MM.1S (cell line): ENCODE results near the gene CEPT1.
A peak's percentile ranks its signal among the peaks of the same experiment; 100 is the strongest.

Experiments used
- DNase-seq: peaks from one replicate; pipeline ENCODE4 v3.0.0-alpha.2; 2015
- H2AFZ ChIP-seq: fragments of 300-600 bp; sonication (generic); 2 replicates; pipeline ENCODE4 v1.6.0; 2016; ENCODE audit warnings: antibody characterized with exemption, low read length
- H3F3A ChIP-seq: fragments of 300-600 bp; sonication (generic); 2 replicates; pipeline ENCODE4 v1.6.1; 2016; ENCODE audit warnings: mild to moderate bottlenecking, antibody characterized with exemption, low read length, moderate library complexity, mixed read lengths; ENCODE audit not compliant: insufficient read depth
- H3K27ac ChIP-seq: fragments of 300-600 bp; sonication (generic); 2 replicates; pipeline ENCODE4 v1.5.1; 2016; ENCODE audit warnings: mild to moderate bottlenecking, low read length
- H3K27me3 ChIP-seq: fragments of 300-600 bp; sonication (generic); replicated peaks from 2 replicates; pipeline ENCODE4 v1.6.0; 2016; ENCODE audit warnings: low read length; ENCODE audit not compliant: insufficient read depth
- H3K36me3 ChIP-seq: fragments of 300-600 bp; sonication (generic); replicated peaks from 2 replicates; pipeline ENCODE4 v1.6.1; 2016; ENCODE audit warnings: mild to moderate bottlenecking, low read length, mixed read lengths; ENCODE audit not compliant: insufficient read depth
- H3K4me1 ChIP-seq: fragments of 300-600 bp; sonication (generic); 2 replicates; pipeline ENCODE4 v1.6.1; 2016; ENCODE audit warnings: low read length, mixed read lengths
- H3K4me2 ChIP-seq: fragments of 300-600 bp; sonication (generic); 2 replicates; pipeline ENCODE4 v1.6.0; 2016; ENCODE audit warnings: low read depth, low read length
- H3K4me3 ChIP-seq: fragments of 300-600 bp; sonication (generic); 2 replicates; pipeline ENCODE4 v1.5.1; 2016; ENCODE audit warnings: low read length, mixed read lengths
- H3K79me2 ChIP-seq: fragments of 300-600 bp; sonication (generic); 2 replicates; pipeline ENCODE4 v1.6.1; 2016; ENCODE audit warnings: mixed run types, low read length, mixed read lengths
- H3K9ac ChIP-seq: fragments of 300-600 bp; sonication (generic); 2 replicates; pipeline ENCODE4 v1.6.1; 2016; ENCODE audit warnings: low read length, mixed read lengths
- H3K9me2 ChIP-seq: fragments of 300-600 bp; sonication (generic); replicated peaks from 2 replicates; pipeline ENCODE4 v1.6.1; 2016; ENCODE audit warnings: mild to moderate bottlenecking, low read length, mixed read lengths; ENCODE audit not compliant: insufficient read depth
- H3K9me3 ChIP-seq: fragments of 300-600 bp; sonication (generic); replicated peaks from 2 replicates; pipeline ENCODE4 v1.6.1; 2016; ENCODE audit warnings: mild to moderate bottlenecking, low read length, mixed read lengths; ENCODE audit not compliant: insufficient read depth
- H4K20me1 ChIP-seq: fragments of 300-600 bp; sonication (generic); 2 replicates; pipeline ENCODE4 v1.6.1; 2016; ENCODE audit warnings: mild to moderate bottlenecking, low read length, moderate library complexity, mixed read lengths; ENCODE audit not compliant: insufficient read depth
- EZH2 ChIP-seq: fragments of 300-600 bp; sonication (generic); optimal IDR thresholded peaks from 2 replicates; pipeline ENCODE3; 2017; ENCODE audit warnings: low read depth, mild to moderate bottlenecking, antibody characterized with exemption, low read length, mixed read lengths
- EZH2phosphoT487 ChIP-seq: fragments of 300-600 bp; sonication (generic); IDR thresholded peaks from 2 replicates; pipeline ENCODE4 v1.6.1; 2018; ENCODE audit warnings: antibody characterized with exemption, low read length
- TF ChIP-seq, protein P1 (sequence below): fragments of 300-600 bp; sonication (generic); IDR thresholded peaks from 2 replicates; pipeline ENCODE4 v1.5.1; 2016; ENCODE audit warnings: antibody characterized with exemption, low read length, mixed read lengths

Gene CEPT1

DNA sequence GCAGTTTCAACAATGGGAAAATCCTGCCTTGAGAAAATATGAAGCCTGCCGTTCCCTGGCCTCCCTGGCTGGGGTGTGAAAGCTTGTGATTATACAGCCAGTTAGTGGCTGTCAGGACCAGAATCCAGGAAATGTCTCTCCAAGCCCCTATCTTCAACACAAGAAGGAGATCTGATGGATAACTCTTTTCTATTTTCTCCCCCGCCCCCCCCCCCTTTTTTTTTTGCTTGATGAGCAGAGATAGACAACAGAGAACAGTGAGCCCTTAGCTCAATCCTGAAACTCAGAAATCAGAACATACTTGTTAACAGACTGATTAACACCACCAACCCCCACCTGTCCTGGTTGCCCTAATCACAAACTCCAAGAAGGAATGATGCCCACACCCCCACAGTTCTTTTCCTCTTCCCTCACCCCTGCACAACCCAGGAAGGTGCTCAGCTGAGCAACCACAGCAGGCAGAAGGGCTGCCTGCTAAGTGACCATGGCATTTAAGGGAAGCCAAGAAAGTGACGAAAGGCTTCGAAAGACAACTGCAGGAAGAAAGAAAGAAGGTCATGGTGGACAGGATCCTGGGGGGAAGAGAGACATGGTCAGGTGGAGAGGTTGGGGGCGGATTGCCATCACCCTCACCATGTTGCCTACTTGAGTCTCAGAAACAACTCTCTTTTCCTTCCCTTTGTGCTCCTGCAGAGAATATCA is 72.8 kb downstream of the CEPT1 start:
- Histone ChIP-seq H3K4me1 (peaks cover 37% of the 10 kb centered on the region), H3K36me3 (no peaks in the 10 kb centered on the region), H3K9me3 (no peaks in the 10 kb centered on the region), H3K9ac (no peak overlapping the region), H3K27ac (no peak overlapping the region), H2AFZ (no peak overlapping the region), H3K9me2 (no peaks in the 10 kb centered on the region), H3K27me3 (no peaks in the 10 kb centered on the region), H3F3A (peaks cover 18% of the 10 kb centered on the region), H3K4me3 (no peak overlapping the region), H3K79me2 (no peaks in the 10 kb centered on the region), H4K20me1 (no peaks in the 10 kb centered on the region), H3K4me2 (no peak overlapping the region)
- TF ChIP-seq, protein P1, sequence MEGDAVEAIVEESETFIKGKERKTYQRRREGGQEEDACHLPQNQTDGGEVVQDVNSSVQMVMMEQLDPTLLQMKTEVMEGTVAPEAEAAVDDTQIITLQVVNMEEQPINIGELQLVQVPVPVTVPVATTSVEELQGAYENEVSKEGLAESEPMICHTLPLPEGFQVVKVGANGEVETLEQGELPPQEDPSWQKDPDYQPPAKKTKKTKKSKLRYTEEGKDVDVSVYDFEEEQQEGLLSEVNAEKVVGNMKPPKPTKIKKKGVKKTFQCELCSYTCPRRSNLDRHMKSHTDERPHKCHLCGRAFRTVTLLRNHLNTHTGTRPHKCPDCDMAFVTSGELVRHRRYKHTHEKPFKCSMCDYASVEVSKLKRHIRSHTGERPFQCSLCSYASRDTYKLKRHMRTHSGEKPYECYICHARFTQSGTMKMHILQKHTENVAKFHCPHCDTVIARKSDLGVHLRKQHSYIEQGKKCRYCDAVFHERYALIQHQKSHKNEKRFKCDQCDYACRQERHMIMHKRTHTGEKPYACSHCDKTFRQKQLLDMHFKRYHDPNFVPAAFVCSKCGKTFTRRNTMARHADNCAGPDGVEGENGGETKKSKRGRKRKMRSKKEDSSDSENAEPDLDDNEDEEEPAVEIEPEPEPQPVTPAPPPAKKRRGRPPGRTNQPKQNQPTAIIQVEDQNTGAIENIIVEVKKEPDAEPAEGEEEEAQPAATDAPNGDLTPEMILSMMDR = no peak
- TF ChIP-seq EZH2phosphoT487 (no peak), EZH2 (no peak)
- DNase-seq = no peak

DNA sequence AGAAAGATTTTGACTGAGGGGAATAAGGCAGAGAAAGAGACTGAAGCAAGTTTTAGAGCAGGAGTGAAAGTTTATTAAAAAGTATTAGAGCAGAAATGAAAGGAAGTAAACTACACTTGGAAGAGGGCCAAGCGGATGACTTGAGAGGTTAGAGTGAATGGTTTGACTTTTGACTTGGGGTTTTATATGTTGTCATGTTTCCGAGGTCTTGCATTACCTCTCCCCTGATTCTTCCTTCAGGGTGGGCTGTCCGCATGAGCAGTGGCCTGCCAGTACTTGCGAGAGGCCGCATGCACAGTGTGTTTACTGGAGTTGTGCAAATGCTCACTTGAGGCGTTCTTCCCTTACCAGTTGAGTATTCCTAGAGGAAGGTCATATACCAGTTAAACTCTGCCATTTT is 73.4 kb downstream of the CEPT1 start:
- H3K27ac ChIP-seq = no peak overlapping the region
- H3K9ac ChIP-seq = no peak overlapping the region
- no peaks in the 10 kb centered on the region for H3K79me2 ChIP-seq
- TF ChIP-seq EZH2 = no peak
- no peak for TF ChIP-seq EZH2phosphoT487
- TF ChIP-seq, protein P1 = no peak
- no peaks in the 10 kb centered on the region for H3K27me3 ChIP-seq
- DNase-seq = no peak
- H3K4me1 ChIP-seq = peaks cover 40% of the 10 kb centered on the region
- no peaks in the 10 kb centered on the region for H3K36me3 ChIP-seq
- H3K9me2 ChIP-seq = no peaks in the 10 kb centered on the region
- H3K4me2 ChIP-seq = no peak overlapping the region
- no peak overlapping the region for H3K4me3 ChIP-seq
- no peak overlapping the region for H2AFZ ChIP-seq
- H3K9me3 ChIP-seq = no peaks in the 10 kb centered on the region
- no peaks in the 10 kb centered on the region for H4K20me1 ChIP-seq
- peaks cover 18% of the 10 kb centered on the region for H3F3A ChIP-seq

DNA sequence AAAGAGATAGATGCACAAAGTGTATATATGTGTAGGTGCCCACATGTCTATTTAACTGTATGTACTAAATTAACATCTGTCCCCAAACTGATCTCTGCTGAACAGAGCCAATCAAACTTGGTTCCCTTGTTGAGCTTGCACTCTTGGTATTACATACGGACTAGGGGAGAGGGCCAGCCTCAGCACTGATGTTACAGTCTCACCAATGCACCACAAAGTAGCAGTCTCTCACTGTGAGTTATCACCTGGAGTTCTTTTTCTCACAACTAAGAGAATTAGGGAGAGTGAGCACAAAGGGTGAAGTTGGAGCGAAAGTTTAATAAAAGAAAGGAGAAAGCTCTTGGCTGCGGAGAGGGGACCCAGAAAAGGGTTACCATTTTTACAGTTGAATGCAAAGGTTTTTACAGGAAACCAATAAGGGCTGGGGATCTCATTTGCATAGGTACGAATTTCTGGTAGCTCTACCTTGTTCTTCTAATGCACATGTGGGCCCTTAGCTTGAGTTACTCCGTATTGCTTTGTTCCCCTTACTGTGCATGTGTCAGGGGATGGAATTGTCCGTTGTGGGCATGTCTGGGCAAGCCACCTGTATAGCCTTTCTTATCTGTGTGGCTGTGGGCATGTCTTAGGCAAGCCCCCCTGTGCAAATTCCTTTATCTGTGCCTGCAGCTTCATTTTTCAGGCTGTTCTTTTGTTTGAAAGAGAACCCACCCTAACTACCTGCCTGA is 74.2 kb downstream of the CEPT1 start:
- Histone ChIP-seq H3K9ac (no peak overlapping the region), H3K36me3 (no peaks in the 10 kb centered on the region), H3K4me1 (peaks cover 46% of the 10 kb centered on the region), H3K4me2 (peak overlapping the region; percentile 63; the same call in 1 of the 2 replicates), H4K20me1 (no peaks in the 10 kb centered on the region), H3K4me3 (no peak overlapping the region), H3K79me2 (no peaks in the 10 kb centered on the region), H3K9me2 (no peaks in the 10 kb centered on the region), H3F3A (peaks cover 18% of the 10 kb centered on the region), H2AFZ (no peak overlapping the region), H3K27ac (peak overlapping the region; percentile 89; the same call in 1 of the 2 replicates), H3K27me3 (no peaks in the 10 kb centered on the region), H3K9me3 (no peaks in the 10 kb centered on the region)
- TF ChIP-seq EZH2 (no peak), EZH2phosphoT487 (no peak)
- TF ChIP-seq, protein P1 = no peak
- DNase-seq = peak; percentile 15
